HL-60 (cell line): ENCODE measurements around the gene ZGLP1.

Experiments used
- DNase-seq, 2 experiments: peaks; one replicate each; pipeline ENCODE4 v3.0.0-alpha.2; 2010 to 2020; ENCODE audit warnings: low read depth in 1 of 2, low spot score in 1 of 2
- H3K27ac ChIP-seq: fragments of 250-450 bp; sonication (Bioruptor Pico); replicated peaks from 2 replicates; pipeline ENCODE4 v1.5.1; 2020; ENCODE audit warnings: mild to moderate bottlenecking, moderate library complexity
- H3K27me3 ChIP-seq: fragments of 250-450 bp; sonication (Bioruptor Pico); 2 replicates; pipeline ENCODE4 v1.5.1; 2021; ENCODE audit warnings: mild to moderate bottlenecking, moderate library complexity; ENCODE audit not compliant: insufficient read depth, poor library complexity, severe bottlenecking
- H3K4me3 ChIP-seq: replicated peaks from 2 replicates; pipeline ENCODE4 v1.5.1; 2011; ENCODE audit warnings: mild to moderate bottlenecking, control low read depth, low read length; ENCODE audit not compliant: insufficient read depth
- GABPA ChIP-seq: IDR thresholded peaks from 2 replicates; pipeline ENCODE4 v1.6.1; 2012; ENCODE audit warnings: low read depth
- POLR2AphosphoS5 ChIP-seq: IDR thresholded peaks from 2 replicates; pipeline ENCODE4 v1.6.1; 2012; ENCODE audit warnings: low read depth
- SPI1 ChIP-seq: IDR thresholded peaks from 2 replicates; pipeline ENCODE4 v1.6.1; 2012; ENCODE audit warnings: low read depth, mild to moderate bottlenecking, borderline replicate concordance
- TF ChIP-seq, protein P1 (sequence below): IDR thresholded peaks from 2 replicates; pipeline ENCODE4 v1.6.1; 2012; ENCODE audit warnings: low read depth; ENCODE audit not compliant: insufficient replicate concordance
- TF ChIP-seq, protein P2 (sequence below): IDR thresholded peaks from one replicate; pipeline ENCODE4 v1.5.1; 2011; ENCODE audit warnings: low read length, control low read depth, inconsistent platforms; ENCODE audit not compliant: insufficient read depth

Gene ZGLP1

DNA sequence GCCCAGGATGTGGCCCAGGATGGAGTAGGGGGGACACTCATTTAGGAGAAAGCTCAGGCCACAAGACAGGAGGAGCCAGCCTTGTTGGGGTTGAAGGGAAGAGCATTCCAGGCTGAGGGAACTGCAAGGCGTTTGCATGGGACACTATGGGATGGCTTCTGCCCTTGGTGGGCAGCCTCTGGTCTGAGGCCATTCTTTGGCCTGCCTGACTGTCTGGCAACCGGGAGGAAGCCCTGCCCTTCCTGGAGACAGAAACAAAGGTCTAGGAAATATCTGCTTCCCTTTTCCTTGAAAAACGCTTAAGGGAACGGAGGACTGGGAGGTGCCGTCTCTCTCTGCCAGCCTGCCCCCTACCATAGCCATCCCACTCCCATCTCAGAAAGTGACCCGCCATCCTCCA, 41.5 kb downstream of the ZGLP1 start:
- Histone ChIP-seq H3K4me3 (no peak overlapping the region), H3K27me3 (peaks cover 2% of the 10 kb centered on the region), H3K27ac (no peak overlapping the region)
- no peak for DNase-seq
- no peak for TF ChIP-seq SPI1
- TF ChIP-seq, protein P1, sequence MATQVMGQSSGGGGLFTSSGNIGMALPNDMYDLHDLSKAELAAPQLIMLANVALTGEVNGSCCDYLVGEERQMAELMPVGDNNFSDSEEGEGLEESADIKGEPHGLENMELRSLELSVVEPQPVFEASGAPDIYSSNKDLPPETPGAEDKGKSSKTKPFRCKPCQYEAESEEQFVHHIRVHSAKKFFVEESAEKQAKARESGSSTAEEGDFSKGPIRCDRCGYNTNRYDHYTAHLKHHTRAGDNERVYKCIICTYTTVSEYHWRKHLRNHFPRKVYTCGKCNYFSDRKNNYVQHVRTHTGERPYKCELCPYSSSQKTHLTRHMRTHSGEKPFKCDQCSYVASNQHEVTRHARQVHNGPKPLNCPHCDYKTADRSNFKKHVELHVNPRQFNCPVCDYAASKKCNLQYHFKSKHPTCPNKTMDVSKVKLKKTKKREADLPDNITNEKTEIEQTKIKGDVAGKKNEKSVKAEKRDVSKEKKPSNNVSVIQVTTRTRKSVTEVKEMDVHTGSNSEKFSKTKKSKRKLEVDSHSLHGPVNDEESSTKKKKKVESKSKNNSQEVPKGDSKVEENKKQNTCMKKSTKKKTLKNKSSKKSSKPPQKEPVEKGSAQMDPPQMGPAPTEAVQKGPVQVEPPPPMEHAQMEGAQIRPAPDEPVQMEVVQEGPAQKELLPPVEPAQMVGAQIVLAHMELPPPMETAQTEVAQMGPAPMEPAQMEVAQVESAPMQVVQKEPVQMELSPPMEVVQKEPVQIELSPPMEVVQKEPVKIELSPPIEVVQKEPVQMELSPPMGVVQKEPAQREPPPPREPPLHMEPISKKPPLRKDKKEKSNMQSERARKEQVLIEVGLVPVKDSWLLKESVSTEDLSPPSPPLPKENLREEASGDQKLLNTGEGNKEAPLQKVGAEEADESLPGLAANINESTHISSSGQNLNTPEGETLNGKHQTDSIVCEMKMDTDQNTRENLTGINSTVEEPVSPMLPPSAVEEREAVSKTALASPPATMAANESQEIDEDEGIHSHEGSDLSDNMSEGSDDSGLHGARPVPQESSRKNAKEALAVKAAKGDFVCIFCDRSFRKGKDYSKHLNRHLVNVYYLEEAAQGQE = no peak
- no peak for TF ChIP-seq GABPA
- TF ChIP-seq, protein P2, sequence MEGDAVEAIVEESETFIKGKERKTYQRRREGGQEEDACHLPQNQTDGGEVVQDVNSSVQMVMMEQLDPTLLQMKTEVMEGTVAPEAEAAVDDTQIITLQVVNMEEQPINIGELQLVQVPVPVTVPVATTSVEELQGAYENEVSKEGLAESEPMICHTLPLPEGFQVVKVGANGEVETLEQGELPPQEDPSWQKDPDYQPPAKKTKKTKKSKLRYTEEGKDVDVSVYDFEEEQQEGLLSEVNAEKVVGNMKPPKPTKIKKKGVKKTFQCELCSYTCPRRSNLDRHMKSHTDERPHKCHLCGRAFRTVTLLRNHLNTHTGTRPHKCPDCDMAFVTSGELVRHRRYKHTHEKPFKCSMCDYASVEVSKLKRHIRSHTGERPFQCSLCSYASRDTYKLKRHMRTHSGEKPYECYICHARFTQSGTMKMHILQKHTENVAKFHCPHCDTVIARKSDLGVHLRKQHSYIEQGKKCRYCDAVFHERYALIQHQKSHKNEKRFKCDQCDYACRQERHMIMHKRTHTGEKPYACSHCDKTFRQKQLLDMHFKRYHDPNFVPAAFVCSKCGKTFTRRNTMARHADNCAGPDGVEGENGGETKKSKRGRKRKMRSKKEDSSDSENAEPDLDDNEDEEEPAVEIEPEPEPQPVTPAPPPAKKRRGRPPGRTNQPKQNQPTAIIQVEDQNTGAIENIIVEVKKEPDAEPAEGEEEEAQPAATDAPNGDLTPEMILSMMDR = no peak
- no peak for TF ChIP-seq POLR2AphosphoS5

DNA sequence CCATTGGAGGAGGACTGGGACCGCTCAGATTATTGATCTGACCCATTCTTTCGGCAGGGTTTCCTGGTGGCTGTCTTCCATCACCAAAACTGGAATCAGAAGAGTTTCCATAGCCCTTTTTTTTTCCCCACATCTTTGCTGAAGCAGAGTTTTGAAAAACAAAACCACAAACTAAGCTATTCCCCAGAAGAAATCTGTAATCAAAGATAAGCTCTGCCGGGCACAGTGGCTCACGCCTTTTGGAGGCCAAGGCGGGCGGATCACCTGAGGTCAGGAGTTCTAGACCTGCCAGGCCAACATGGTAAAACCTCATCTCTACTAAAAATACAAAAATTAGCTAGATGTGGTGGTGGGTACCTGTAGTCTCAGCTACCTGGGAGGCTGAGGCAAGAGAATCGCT, 42.9 kb downstream of the ZGLP1 start:
- Histone ChIP-seq H3K27me3 (peaks cover 2% of the 10 kb centered on the region), H3K4me3 (no peak overlapping the region), H3K27ac (no peak overlapping the region)
- DNase-seq = no peak
- TF ChIP-seq, protein P2 = no peak

DNA sequence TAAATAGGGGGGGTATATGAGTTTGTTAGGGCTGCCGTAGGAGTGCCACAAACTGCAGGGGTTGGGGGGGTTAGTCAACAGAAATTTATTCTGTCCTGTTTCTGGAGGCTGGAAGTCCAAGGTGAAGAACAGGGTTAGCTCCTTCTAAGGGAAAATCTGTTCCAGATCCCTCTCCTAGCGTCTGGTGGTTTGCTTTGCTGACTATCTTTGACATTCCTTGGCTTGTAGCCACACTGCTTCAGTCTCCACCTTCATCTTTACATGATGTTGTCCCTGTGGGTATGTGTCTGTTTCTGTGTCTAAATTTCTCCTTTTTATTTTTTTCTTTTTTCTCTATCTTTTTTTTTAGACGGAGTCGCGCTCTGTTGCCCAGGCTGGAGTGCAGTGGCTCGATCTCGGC, 46.8 kb downstream of the ZGLP1 start:
- Histone ChIP-seq H3K4me3 (no peak overlapping the region), H3K27me3 (no peaks in the 10 kb centered on the region), H3K27ac (no peak overlapping the region)
- no peak for DNase-seq
- TF ChIP-seq SPI1 = no peak

DNA sequence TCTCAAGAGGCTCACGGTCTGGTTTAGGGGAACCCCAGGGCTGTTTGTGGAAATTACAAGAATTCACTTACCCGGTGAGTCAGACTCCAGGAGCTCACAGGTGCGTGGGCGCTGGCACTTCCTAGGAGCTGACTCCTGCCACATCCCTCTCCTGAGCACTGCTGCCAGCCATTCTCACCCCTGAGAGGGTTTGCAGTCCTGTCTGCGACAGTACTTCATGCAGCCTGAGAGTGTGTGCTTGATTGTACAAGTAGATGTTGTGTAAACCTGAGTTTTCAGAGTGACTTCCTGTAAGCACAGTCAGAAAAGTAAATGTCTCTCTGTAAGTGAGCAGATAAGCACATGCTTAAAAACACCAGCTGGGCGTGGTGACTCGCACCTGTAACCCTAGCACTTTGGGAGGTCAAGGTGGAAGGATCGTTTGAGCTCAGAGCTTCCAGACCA, 49.5 kb downstream of the ZGLP1 start:
- Histone ChIP-seq H3K27ac (no peak overlapping the region), H3K27me3 (no peaks in the 10 kb centered on the region), H3K4me3 (no peak overlapping the region)
- DNase-seq = no peak
- TF ChIP-seq GABPA (no peak), POLR2AphosphoS5 (0 out of 2 replicates have a peak, but pooled peaks have one; percentile 26)

DNA sequence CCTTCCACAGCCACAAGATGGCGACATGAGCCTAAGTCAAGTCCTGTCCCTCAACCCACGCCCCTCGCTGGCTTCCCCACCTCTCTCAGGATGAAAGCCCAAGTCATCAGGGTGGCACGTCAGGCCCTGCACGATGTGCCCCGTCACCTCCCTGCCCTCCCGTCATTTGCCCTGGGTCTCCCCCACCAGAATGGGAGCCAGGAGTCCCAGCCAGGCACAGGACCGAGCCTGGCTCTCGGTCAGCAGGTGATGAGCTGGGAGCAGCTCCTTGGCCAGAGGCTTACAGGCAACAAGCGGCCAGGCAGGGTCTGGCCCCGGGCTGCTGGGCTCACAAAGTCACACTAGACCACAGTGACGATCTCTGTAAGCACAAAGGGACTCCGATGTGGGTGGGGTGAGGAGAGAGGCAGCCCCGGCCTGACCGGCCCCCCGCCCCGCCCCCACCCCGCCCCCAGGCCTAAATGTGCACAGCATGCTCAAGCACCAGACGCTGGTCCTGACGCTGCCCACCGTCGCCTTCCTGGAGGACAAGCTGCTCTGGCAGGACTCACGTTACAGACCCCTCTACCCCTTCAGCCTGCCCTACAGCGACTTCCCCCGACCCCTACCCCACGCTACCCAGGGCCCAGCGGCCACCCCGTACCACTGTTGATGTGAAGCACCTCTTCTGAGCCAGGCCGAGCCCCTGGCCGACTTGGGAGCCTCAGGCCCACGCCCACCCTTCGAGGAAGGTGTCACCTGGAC, 50.3 kb downstream of the ZGLP1 start:
- Histone ChIP-seq H3K27ac (no peak overlapping the region), H3K4me3 (no peak overlapping the region), H3K27me3 (no peaks in the 10 kb centered on the region)
- TF ChIP-seq POLR2AphosphoS5 (no peak), GABPA (no peak), SPI1 (no peak)
- TF ChIP-seq, protein P2 = no peak
- TF ChIP-seq, protein P1 = no peak
- DNase-seq = peak; percentile 45 to 85
